Heart left ventricle (tissue), 13 donors: ENCODE measurements around the gene CRADD.
"Not testable (repeated sequence)": the region's sequence is repeated elsewhere in the genome, so short reads cannot be mapped to it uniquely, and the experiment has no call there.

ENCODE experiments used
- CTCF ChIP-seq, 12 donors: fragments of 200-600 bp; sonication (generic) in 4 of 12; IDR thresholded peaks; one replicate each; pipeline versions ENCODE4 v1.5.0 to v1.8.0; 2018 to 2022; ENCODE audit warnings: antibody characterized with exemption in 12 of 12, mild to moderate bottlenecking in 5 of 12
- POLR2A ChIP-seq, 2 donors: fragments of 450-650 bp; IDR thresholded peaks; one replicate each; pipeline ENCODE4 v1.6.1; 2017; ENCODE audit warnings: antibody characterized with exemption in 2 of 2, mild to moderate bottlenecking in 2 of 2, moderate library complexity in 2 of 2
- donor health status: ischemic (EF 13 %, LVEDD 7.1; RV severe dilation, severe dysfunction).
- donor health status: DM: no; HTN: yes; CAD: no.
- donor health status: DM: no; HTN: no; CAD: no.
- donor health status: ischemic (EF 25% LVEDD 6.9; RV normal size, moderate dysfunction).
- donor health status: ischemic (EF 25% LVEDD 5.7; RV mildly dilated, moderate dysfunction).
- donor health status: ischemic (EF 35%, LVEDD 5.7; RV mildly dilated, moderate dysfunction).
- donor health status: nonischemic (EF 11% LVEDD 7.7; RV severe dilation, severe dysfunction).
- donor health status: DM: yes; HTN: yes; CAD: no.
- donor health status: PGD.
- donor health status: ischemic (EF 29% LVEDD 5.4; RV normal size, mild dysfunction).
- donor health status: nonischemic (EF 23%, LVEDD 6.1; RV moderate dilation, normal function).

- not testable (repeated sequence) for TF ChIP-seq POLR2A, CTCF (IDR thresholded peaks at IDR 0.05)
Observed at GRCh38 chr12:93781961-93782360, 104.8 kb downstream of the CRADD start.
